CD4-positive, CD25-positive, alpha-beta regulatory T cell (primary cell): Measurements from ENCODE around the gene SLC7A14. TPM values are rescaled to one million over a fixed set of nuclear protein-coding genes. Genes with fewer than 3 reads are reported as not detected.
A peak's percentile ranks its signal among the peaks of the same experiment; 100 is the strongest.

Experiments used
- ATAC-seq, 2 donors: fragments of 150-1000 bp; cut with Tn5 transposase; one replicate each; pipeline ENCODE4 v1.10.0; 2021; ENCODE audit warnings: low read depth in 2 of 2, moderate number of reproducible peaks in 2 of 2, moderate library complexity in 1 of 2
- DNase-seq, 3 donors: peaks; one replicate each; pipeline versions ENCODE4 v3.0.0 to v3.0.0-alpha.2; 2012 to 2022; ENCODE audit warnings: mixed read lengths in 1 of 3
- H3K27ac ChIP-seq: one replicate; pipeline ENCODE4 v1.7.0; 2013; ENCODE audit warnings: mild to moderate bottlenecking, low read length; ENCODE audit not compliant: insufficient read depth, poor library complexity, severe bottlenecking
- H3K27me3 ChIP-seq: one replicate; pipeline ENCODE4 v1.7.0; 2013; ENCODE audit warnings: low read length; ENCODE audit not compliant: control insufficient read depth, insufficient read depth
- H3K36me3 ChIP-seq: one replicate; pipeline ENCODE4 v1.7.0; 2013; ENCODE audit warnings: mild to moderate bottlenecking, low read length, moderate library complexity; ENCODE audit not compliant: control insufficient read depth, insufficient read depth
- H3K4me1 ChIP-seq: 2 replicates; pipeline ENCODE4 v1.7.0; 2013; ENCODE audit warnings: mild to moderate bottlenecking, low read length; ENCODE audit not compliant: insufficient read depth, control insufficient read depth, poor library complexity, severe bottlenecking
- H3K4me3 ChIP-seq: one replicate; pipeline ENCODE4 v1.7.0; 2013; ENCODE audit warnings: low read depth, mild to moderate bottlenecking, low read length, moderate library complexity
- H3K9me3 ChIP-seq, 2 experiments: 1 replicate in 1 of 2; 2 replicates in 1 of 2; pipeline ENCODE4 v1.7.0; 2013; ENCODE audit warnings: low read length in 2 of 2, mild to moderate bottlenecking in 1 of 2, moderate library complexity in 1 of 2; ENCODE audit not compliant: control insufficient read depth in 2 of 2
- H3K27ac Mint-ChIP-seq, 3 donors: one replicate each; pipeline ENCODE4 v1.8.0; 2020 to 2022; ENCODE audit warnings: mild to moderate bottlenecking in 3 of 3, mixed read lengths in 3 of 3, moderate library complexity in 2 of 3
- H3K27me3 Mint-ChIP-seq: one replicate; pipeline ENCODE4 v1.8.0; 2022; ENCODE audit warnings: mild to moderate bottlenecking, mixed read lengths
- H3K36me3 Mint-ChIP-seq: one replicate; pipeline ENCODE4 v1.8.0; 2020; ENCODE audit warnings: mixed read lengths
- H3K4me1 Mint-ChIP-seq, 4 donors: one replicate each; pipeline ENCODE4 v1.8.0; 2020 to 2022; ENCODE audit warnings: mixed read lengths in 4 of 4, mild to moderate bottlenecking in 1 of 4
- H3K4me3 Mint-ChIP-seq, 4 donors: one replicate each; pipeline ENCODE4 v1.8.0; 2020 to 2022; ENCODE audit warnings: mild to moderate bottlenecking in 4 of 4, mixed read lengths in 4 of 4, moderate library complexity in 3 of 4
- H3K9me3 Mint-ChIP-seq, 7 donors: one replicate each; pipeline ENCODE4 v1.8.0; 2020 to 2022; ENCODE audit warnings: mixed read lengths in 7 of 7, mild to moderate bottlenecking in 3 of 7, moderate library complexity in 2 of 7
- polyA plus RNA-seq, 4 donors: library from polyadenylated mRNA; unstranded; fragments of 300-500 nt; fragmentation: Illumina TruSeq; gene quantifications; one replicate each; pipeline ENCODE4 v1.2.3, GENCODE V29; 2021
- total RNA-seq: library from RNA; stranded (reverse); gene quantifications from one replicate; pipeline ENCODE4 v1.2.3, GENCODE V29; 2022

SLC7A14 gene
- total RNA-seq = not detected
- polyA plus RNA-seq = not detected

DNA sequence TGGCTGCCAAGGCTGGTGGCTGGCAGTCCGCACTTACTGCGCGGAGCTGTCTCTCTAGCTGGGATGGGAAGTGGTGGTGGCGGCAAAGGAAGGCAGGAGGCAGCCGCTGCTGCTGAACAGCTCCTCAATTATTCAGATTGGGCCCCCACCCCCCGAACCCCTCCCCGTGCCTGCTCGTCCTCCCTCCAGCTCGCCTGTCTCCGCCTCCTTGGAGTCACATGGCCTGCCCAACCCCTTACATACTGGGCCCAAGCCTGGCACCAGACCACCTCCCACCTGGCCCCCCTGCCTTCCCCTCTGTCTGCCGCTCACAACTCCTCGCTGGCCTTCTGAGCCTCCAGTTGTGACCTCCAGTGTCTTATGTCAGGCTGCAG lies at the start of gene SLC7A14:
SLC7A14 (minus strand) TSS at position 139 of the 374 bp plus-strand sequence. CDS start 59,139 bp downstream, outside the sequence.
- no peak for DNase-seq

DNA sequence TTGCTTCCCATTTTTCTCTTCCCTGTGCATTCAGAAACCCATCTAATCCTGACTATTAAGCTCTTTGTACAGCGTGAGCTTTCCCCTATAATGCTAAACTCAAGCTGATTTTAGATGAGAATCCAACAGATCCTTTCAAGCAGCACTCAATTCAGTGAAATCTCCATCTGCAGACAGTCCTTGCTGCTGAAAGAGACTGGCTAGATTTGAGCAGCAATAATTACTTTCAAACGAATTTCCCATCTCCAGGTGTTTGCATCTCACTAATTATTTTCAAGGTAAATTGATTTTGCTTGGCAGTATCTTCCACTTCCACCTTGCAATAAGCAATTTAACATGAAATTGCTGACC lies 49.5 kb upstream of the SLC7A14 start:
- H3K27ac Mint-ChIP-seq = peak overlapping the region in 1 of 3 donors; percentile 24
- no peak for ATAC-seq
- no peak for DNase-seq
- H3K36me3 Mint-ChIP-seq = no peaks in the 10 kb centered on the region
- H3K9me3 Mint-ChIP-seq = peaks cover 0 to 4% (median 0%) of the 10 kb centered on the region in 7 donors
- H3K4me1 Mint-ChIP-seq = no peaks in the 10 kb centered on the region
- no peak overlapping the region for H3K4me3 Mint-ChIP-seq
- H3K27me3 Mint-ChIP-seq = no peaks in the 10 kb centered on the region
- H3K27me3 ChIP-seq = no peaks in the 10 kb centered on the region
- no peak overlapping the region for H3K27ac ChIP-seq
- no peaks in the 10 kb centered on the region for H3K36me3 ChIP-seq
- no peaks in the 10 kb centered on the region for H3K9me3 ChIP-seq
- no peak overlapping the region for H3K4me3 ChIP-seq
- no peaks in the 10 kb centered on the region for H3K4me1 ChIP-seq

More for the DNA sequence above, at the start of gene SLC7A14:
- Mint-ChIP-seq H3K9me3 (peaks cover 0 to 13% (median 4%) of the 10 kb centered on the region in 7 donors), H3K4me1 (peaks cover 0 to 2% (median 0%) of the 10 kb centered on the region in 4 donors), H3K27me3 (peaks cover 54% of the 10 kb centered on the region), H3K36me3 (no peaks in the 10 kb centered on the region), H3K4me3 (no peak within 1 kb of the TSS), H3K27ac (no peak within 1 kb of the TSS)
- Histone ChIP-seq H3K9me3 (no peaks in the 10 kb centered on the region), H3K4me1 (no peaks in the 10 kb centered on the region), H3K27ac (no peak within 1 kb of the TSS), H3K36me3 (no peaks in the 10 kb centered on the region), H3K27me3 (peaks cover 22% of the 10 kb centered on the region), H3K4me3 (no peak within 1 kb of the TSS)
- ATAC-seq = no peak

DNA sequence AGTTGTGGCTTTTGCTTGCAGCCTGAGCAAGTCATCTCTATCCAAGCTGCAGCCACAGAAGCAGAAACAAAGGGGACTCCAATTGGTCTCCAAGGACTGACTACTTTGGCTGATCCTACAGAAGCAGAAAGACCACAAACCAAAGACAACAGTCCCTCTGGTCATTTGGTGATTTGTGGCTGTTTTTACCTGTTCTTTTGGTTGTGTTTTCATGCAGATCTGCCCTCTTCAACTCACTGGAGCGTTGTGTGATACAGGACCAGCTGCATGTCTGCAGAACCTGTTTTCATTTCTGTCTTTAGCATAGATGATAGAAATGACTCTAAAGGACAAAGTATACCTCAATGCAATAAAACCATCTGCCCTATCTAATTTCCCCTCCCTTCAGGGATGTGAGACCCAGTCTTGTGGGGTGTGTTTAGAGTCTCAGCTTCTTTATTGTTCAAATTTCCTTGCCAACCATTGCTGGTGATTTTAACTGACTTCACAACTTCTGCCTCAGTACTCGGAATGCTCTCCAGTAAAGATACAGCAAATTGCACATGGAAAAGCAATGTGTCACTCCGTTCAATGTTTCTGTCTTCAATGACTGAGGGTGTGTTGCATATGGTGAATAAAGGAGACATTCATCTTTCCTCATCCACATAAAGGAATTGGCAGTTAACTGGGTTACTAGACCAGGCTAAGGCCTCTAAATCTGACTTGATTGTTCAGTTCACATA lies 48.9 kb upstream of the SLC7A14 start:
- no peak for ATAC-seq
- H3K36me3 ChIP-seq = no peaks in the 10 kb centered on the region
- Mint-ChIP-seq H3K27me3 (no peaks in the 10 kb centered on the region), H3K4me3 (no peak overlapping the region), H3K27ac (no peak overlapping the region), H3K4me1 (no peaks in the 10 kb centered on the region), H3K9me3 (peaks cover 0 to 4% (median 0%) of the 10 kb centered on the region in 7 donors), H3K36me3 (no peaks in the 10 kb centered on the region)
- H3K27me3 ChIP-seq = no peaks in the 10 kb centered on the region
- no peaks in the 10 kb centered on the region for H3K4me1 ChIP-seq
- H3K4me3 ChIP-seq = no peak overlapping the region
- H3K9me3 ChIP-seq = no peaks in the 10 kb centered on the region
- DNase-seq = no peak
- no peak overlapping the region for H3K27ac ChIP-seq

DNA sequence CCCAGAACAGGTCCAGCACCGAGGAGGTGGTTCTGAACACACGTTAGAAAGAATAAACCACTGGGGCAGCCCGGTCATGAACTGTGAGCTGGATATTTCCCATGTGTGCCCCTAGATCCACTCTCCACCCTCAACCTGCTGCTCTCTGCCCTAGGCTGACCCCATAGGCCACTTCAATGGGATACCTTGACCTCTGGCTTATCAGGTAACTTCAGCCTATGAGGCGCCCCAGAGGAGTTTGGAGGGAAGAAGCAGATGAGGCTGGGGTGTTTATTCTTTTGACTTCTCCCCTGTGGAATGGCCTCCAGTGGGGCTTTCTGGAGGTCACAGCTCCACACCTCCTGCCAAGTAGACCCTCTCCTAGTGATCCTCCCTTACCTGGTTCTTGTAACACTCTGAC lies 47.7 kb upstream of the SLC7A14 start:
- Mint-ChIP-seq H3K27ac (no peak overlapping the region), H3K4me1 (no peaks in the 10 kb centered on the region), H3K4me3 (no peak overlapping the region), H3K36me3 (no peaks in the 10 kb centered on the region), H3K9me3 (peaks cover 0 to 4% (median 0%) of the 10 kb centered on the region in 7 donors), H3K27me3 (no peaks in the 10 kb centered on the region)
- Histone ChIP-seq H3K36me3 (no peaks in the 10 kb centered on the region), H3K27ac (no peak overlapping the region), H3K9me3 (no peaks in the 10 kb centered on the region), H3K4me3 (no peak overlapping the region), H3K27me3 (no peaks in the 10 kb centered on the region), H3K4me1 (no peaks in the 10 kb centered on the region)
- no peak for ATAC-seq
- no peak for DNase-seq

DNA sequence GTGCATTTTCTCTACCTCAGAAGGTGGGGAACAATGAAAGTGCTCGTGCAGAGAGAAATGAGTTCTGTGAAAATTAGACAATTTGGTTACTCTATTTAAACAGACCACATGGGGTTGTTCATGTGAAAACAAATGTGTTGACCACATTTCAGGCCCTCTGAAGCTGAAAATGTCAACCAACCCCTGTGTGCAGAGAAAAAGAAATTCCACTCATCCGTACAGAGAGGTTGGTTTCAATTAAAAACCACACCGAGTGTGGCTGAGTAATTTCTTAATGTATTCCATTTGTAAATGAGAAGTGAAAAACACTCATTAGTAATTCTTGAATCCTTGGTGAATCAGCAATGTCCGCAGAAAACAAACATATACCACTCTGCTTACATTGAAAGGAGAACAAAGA lies 46.9 kb upstream of the SLC7A14 start:
- Histone ChIP-seq H3K27ac (no peak overlapping the region), H3K36me3 (no peaks in the 10 kb centered on the region), H3K9me3 (no peaks in the 10 kb centered on the region), H3K4me3 (no peak overlapping the region), H3K4me1 (no peaks in the 10 kb centered on the region), H3K27me3 (no peaks in the 10 kb centered on the region)
- Mint-ChIP-seq H3K4me1 (no peaks in the 10 kb centered on the region), H3K27ac (no peak overlapping the region), H3K27me3 (no peaks in the 10 kb centered on the region), H3K9me3 (peaks cover 0 to 4% (median 0%) of the 10 kb centered on the region in 7 donors), H3K36me3 (no peaks in the 10 kb centered on the region), H3K4me3 (no peak overlapping the region)
- DNase-seq (no peak), ATAC-seq (no peak)

DNA sequence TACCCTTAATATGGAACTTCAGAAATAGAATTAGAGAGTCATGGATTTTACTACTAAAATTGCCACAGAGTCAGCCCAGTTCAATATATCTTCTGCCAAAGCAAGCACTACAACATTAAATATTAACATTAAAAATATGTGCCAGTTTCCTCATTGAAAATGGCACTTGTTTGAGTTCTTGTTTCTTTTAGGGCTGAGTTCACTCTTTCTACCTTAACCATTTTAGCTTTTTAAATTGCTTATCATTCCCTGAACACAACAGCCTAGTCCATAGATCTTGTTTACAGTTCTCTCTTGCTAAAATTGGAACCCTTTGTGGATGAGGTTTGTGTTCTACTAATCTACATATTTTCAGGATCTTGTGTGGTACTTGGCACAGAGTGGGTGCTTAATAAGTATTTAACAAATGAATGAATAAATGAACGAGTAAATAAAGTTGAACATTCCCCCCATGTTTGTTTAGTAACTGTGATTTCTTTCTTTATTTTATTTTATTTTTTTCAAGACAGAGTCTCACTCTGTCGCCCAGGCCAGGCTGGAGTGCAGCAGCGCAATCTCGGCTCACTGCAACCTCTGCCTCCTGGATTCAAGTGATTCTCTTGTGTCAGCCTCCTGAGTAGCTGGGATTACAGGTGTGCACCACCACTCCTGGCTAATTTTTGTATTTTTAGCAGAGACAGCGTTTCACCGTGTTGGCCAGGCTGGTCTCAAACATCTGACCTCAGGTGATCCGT lies 46.0 kb upstream of the SLC7A14 start:
- H3K27me3 Mint-ChIP-seq = peaks cover 1% of the 10 kb centered on the region
- H3K27ac Mint-ChIP-seq = no peak overlapping the region
- no peak overlapping the region for H3K4me3 Mint-ChIP-seq

DNA sequence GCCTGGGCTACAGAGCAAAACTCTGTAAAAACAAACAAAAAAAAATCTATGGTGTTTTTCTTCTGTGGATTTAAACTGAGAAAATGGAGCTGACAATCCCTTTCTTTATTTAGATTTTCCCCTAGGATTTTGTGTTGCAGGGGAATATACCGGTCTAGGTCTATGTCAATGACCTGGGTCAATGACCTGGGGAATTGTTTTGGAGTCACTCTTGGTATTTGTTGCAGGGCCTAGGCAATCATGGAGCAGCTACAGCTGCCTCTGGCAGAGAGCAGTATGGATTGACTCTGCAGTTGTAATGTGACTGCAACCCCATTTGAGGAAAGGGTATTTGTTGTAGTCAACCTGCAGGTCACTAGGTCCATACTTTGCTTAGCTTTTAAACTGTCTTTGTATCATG lies 37.6 kb upstream of the SLC7A14 start:
- no peaks in the 10 kb centered on the region for H3K27me3 ChIP-seq
- H3K27ac Mint-ChIP-seq = no peak overlapping the region
- no peaks in the 10 kb centered on the region for H3K36me3 Mint-ChIP-seq
- H3K9me3 ChIP-seq = no peaks in the 10 kb centered on the region
- H3K4me1 ChIP-seq = no peaks in the 10 kb centered on the region
- H3K36me3 ChIP-seq = no peaks in the 10 kb centered on the region
- DNase-seq (no peak), ATAC-seq (no peak)
- no peak overlapping the region for H3K4me3 Mint-ChIP-seq
- peaks cover 5% of the 10 kb centered on the region for H3K27me3 Mint-ChIP-seq
- H3K9me3 Mint-ChIP-seq = peaks cover 0 to 5% (median under 1%) of the 10 kb centered on the region in 7 donors
- H3K27ac ChIP-seq = no peak overlapping the region
- H3K4me3 ChIP-seq = no peak overlapping the region
- H3K4me1 Mint-ChIP-seq = no peaks in the 10 kb centered on the region

More for the DNA sequence above, 46.0 kb upstream of the SLC7A14 start:
- no peaks in the 10 kb centered on the region for H3K4me1 Mint-ChIP-seq
- no peaks in the 10 kb centered on the region for H3K36me3 Mint-ChIP-seq
- DNase-seq (no peak), ATAC-seq (no peak)
- Histone ChIP-seq H3K36me3 (no peaks in the 10 kb centered on the region), H3K27me3 (no peaks in the 10 kb centered on the region), H3K4me1 (no peaks in the 10 kb centered on the region), H3K27ac (no peak overlapping the region), H3K4me3 (no peak overlapping the region), H3K9me3 (no peaks in the 10 kb centered on the region)
- peaks cover 0 to 1% (median 0%) of the 10 kb centered on the region in 7 donors for H3K9me3 Mint-ChIP-seq
